GM12875 (cell line): Measurements from ENCODE around the gene TNPO2.
A peak's percentile ranks its signal among the peaks of the same experiment; 100 is the strongest.

Source experiments
- H3K4me3 ChIP-seq: one replicate; pipeline ENCODE4 v1.5.1; 2011; ENCODE audit warnings: low read depth, low read length, control low read depth
- CTCF ChIP-seq: IDR thresholded peaks from 2 replicates; pipeline ENCODE4 v1.5.1; 2011; ENCODE audit warnings: low read depth, mild to moderate bottlenecking, control low read depth, inconsistent platforms, low read length, moderate library complexity, borderline replicate concordance; ENCODE audit not compliant: insufficient read depth

TNPO2 gene

GRCh38 chr19:12764698-12765097, 41.0 kb upstream of the TNPO2 start:
- H3K4me3 ChIP-seq = no peak overlapping the region
- no peak for TF ChIP-seq CTCF

GRCh38 chr19:12763100-12763499, 39.4 kb upstream of the TNPO2 start:
- H3K4me3 ChIP-seq = no peak overlapping the region
- no peak for TF ChIP-seq CTCF

- no peak for TF ChIP-seq CTCF
- H3K4me3 ChIP-seq = no peak overlapping the region
Observed at GRCh38 chr19:12759686-12760085, 36.0 kb upstream of the TNPO2 start.

- H3K4me3 ChIP-seq = no peak overlapping the region
- peak; percentile 99 for TF ChIP-seq CTCF
Observed at GRCh38 chr19:12757544-12758274, 34.0 kb upstream of the TNPO2 start.

- TF ChIP-seq CTCF = no peak
- no peak overlapping the region for H3K4me3 ChIP-seq
Observed at GRCh38 chr19:12756150-12756883, 32.6 kb upstream of the TNPO2 start.

- TF ChIP-seq CTCF = no peak
- no peak overlapping the region for H3K4me3 ChIP-seq
Observed at GRCh38 chr19:12754465-12755196, 30.9 kb upstream of the TNPO2 start.
